HEK293 (cell line): ENCODE measurements around the gene SLC8A1.

Source experiments
- CTCF ChIA-PET: fragments of 350-600 bp; formaldehyde crosslinking; extraction: SDS; loops from one replicate; lab custom pipeline; 2021; ENCODE audit warnings: antibody characterized with exemption; lab: Yijun Ruan, JAX
- POLR2A ChIA-PET: fragments of 300-600 bp; formaldehyde crosslinking; extraction: SDS; loops from one replicate; lab custom pipeline; 2020; ENCODE audit warnings: antibody characterized with exemption, inconsistent platforms; lab: Yijun Ruan, JAX
- H3K27ac ChIP-seq: fragments of 200-500 bp; sonication (Bioruptor generic); 2 replicates; pipeline ENCODE4 v1.5.1; 2014; ENCODE audit warnings: low read depth, low read length, control low read depth, inconsistent platforms; ENCODE audit errors: extremely low read depth
- H3K36me3 ChIP-seq, 2 experiments: fragments of 200-500 bp in 1 of 2; sonication (Bioruptor generic) in 1 of 2; 1 replicate in 1 of 2; 2 replicates in 1 of 2; pipeline ENCODE4 v1.5.1; 2014 to 2017; ENCODE audit warnings: inconsistent platforms in 2 of 2, low read length in 2 of 2; ENCODE audit not compliant: control insufficient read depth in 2 of 2, insufficient read depth in 1 of 2
- H3K4me1 ChIP-seq: fragments of 200-500 bp; sonication (Bioruptor generic); 2 replicates; pipeline ENCODE4 v1.5.1; 2014; ENCODE audit warnings: mild to moderate bottlenecking, low read length, inconsistent platforms; ENCODE audit not compliant: control insufficient read depth, insufficient read depth
- H3K4me3 ChIP-seq: 2 replicates; pipeline ENCODE4 v1.5.1; 2011; ENCODE audit warnings: low read depth, mild to moderate bottlenecking, control low read depth, low read length, moderate library complexity
- H3K9me3 ChIP-seq: fragments of 200-500 bp; sonication (Bioruptor generic); 2 replicates; pipeline ENCODE4 v1.5.1; 2014; ENCODE audit warnings: low read depth, low read length, inconsistent platforms; ENCODE audit not compliant: control insufficient read depth, insufficient read depth
- EGR2 ChIP-seq: fragments of 450-650 bp; formaldehyde crosslinking; IDR thresholded peaks from 2 replicates; pipeline ENCODE4 v1.5.1; 2016; ENCODE audit warnings: low read depth, missing biosample characterization, missing genetic modification characterization
- FEZF1 ChIP-seq: fragments of 450-650 bp; formaldehyde crosslinking; IDR thresholded peaks from 2 replicates; pipeline ENCODE4 v1.5.1; 2016; ENCODE audit warnings: missing biosample characterization, missing genetic modification characterization
- GFI1B ChIP-seq: fragments of 450-650 bp; formaldehyde crosslinking; IDR thresholded peaks from 2 replicates; pipeline ENCODE4 v1.5.1; 2016; ENCODE audit warnings: missing biosample characterization, missing genetic modification characterization
- KLF9 ChIP-seq: fragments of 450-650 bp; formaldehyde crosslinking; IDR thresholded peaks from 2 replicates; pipeline ENCODE4 v1.5.1; 2016; ENCODE audit warnings: missing biosample characterization, missing genetic modification characterization, low read depth
- PRDM6 ChIP-seq: fragments of 450-650 bp; formaldehyde crosslinking; IDR thresholded peaks from 2 replicates; pipeline ENCODE4 v1.5.1; 2017; ENCODE audit warnings: missing biosample characterization, missing genetic modification characterization
- SCRT1 ChIP-seq: fragments of 450-650 bp; formaldehyde crosslinking; IDR thresholded peaks from 2 replicates; pipeline ENCODE4 v1.5.1; 2016; ENCODE audit warnings: missing biosample characterization, missing genetic modification characterization, borderline replicate concordance
- SP2 ChIP-seq: fragments of 450-650 bp; formaldehyde crosslinking; IDR thresholded peaks from 2 replicates; pipeline ENCODE4 v1.5.1; 2016; ENCODE audit warnings: missing biosample characterization, missing genetic modification characterization
- ZBTB11 ChIP-seq: fragments of 450-650 bp; formaldehyde crosslinking; conservative IDR thresholded peaks from 2 replicates; pipeline ENCODE4 v1.5.1; 2016; ENCODE audit warnings: low read depth, missing biosample characterization, missing genetic modification characterization
- ZBTB48 ChIP-seq: fragments of 450-650 bp; formaldehyde crosslinking; IDR thresholded peaks from 2 replicates; pipeline ENCODE4 v1.5.1; 2016; ENCODE audit warnings: missing biosample characterization, missing genetic modification characterization
- ZFP37 ChIP-seq: fragments of 450-650 bp; formaldehyde crosslinking; IDR thresholded peaks from 2 replicates; pipeline ENCODE4 v1.5.1; 2016; ENCODE audit warnings: missing biosample characterization, missing genetic modification characterization
- ZNF138 ChIP-seq: fragments of 450-650 bp; formaldehyde crosslinking; IDR thresholded peaks from 2 replicates; pipeline ENCODE4 v1.5.1; 2016; ENCODE audit warnings: missing biosample characterization, missing genetic modification characterization, borderline replicate concordance
- ZNF18 ChIP-seq: fragments of 450-650 bp; formaldehyde crosslinking; IDR thresholded peaks from 2 replicates; pipeline ENCODE4 v1.5.1; 2016; ENCODE audit warnings: missing biosample characterization, missing genetic modification characterization
- ZNF221 ChIP-seq: fragments of 450-650 bp; formaldehyde crosslinking; IDR thresholded peaks from 2 replicates; pipeline ENCODE4 v1.5.1; 2017; ENCODE audit warnings: missing biosample characterization, missing genetic modification characterization, borderline replicate concordance
- ZNF24 ChIP-seq: fragments of 450-650 bp; formaldehyde crosslinking; IDR thresholded peaks from 2 replicates; pipeline ENCODE4 v1.5.1; 2016; ENCODE audit warnings: missing biosample characterization, missing genetic modification characterization
- ZNF324 ChIP-seq: fragments of 450-650 bp; formaldehyde crosslinking; IDR thresholded peaks from 2 replicates; pipeline ENCODE4 v1.5.1; 2016; ENCODE audit warnings: missing biosample characterization, missing genetic modification characterization
- ZNF350 ChIP-seq: fragments of 450-650 bp; formaldehyde crosslinking; IDR thresholded peaks from 2 replicates; pipeline ENCODE4 v1.5.0; 2017; ENCODE audit warnings: missing biosample characterization, mild to moderate bottlenecking, missing genetic modification characterization
- ZNF354C ChIP-seq: fragments of 450-650 bp; formaldehyde crosslinking; IDR thresholded peaks from 2 replicates; pipeline ENCODE4 v1.5.1; 2016; ENCODE audit warnings: missing biosample characterization, missing genetic modification characterization, low read depth, borderline replicate concordance
- ZNF423 ChIP-seq: fragments of 450-650 bp; formaldehyde crosslinking; IDR thresholded peaks from 2 replicates; pipeline ENCODE4 v1.5.1; 2016; ENCODE audit warnings: missing biosample characterization, missing genetic modification characterization
- ZNF529 ChIP-seq: fragments of 450-650 bp; formaldehyde crosslinking; IDR thresholded peaks from 2 replicates; pipeline ENCODE4 v1.5.1; 2017; ENCODE audit warnings: missing genetic modification characterization, missing biosample characterization; ENCODE audit not compliant: insufficient replicate concordance
- ZNF621 ChIP-seq: fragments of 450-650 bp; formaldehyde crosslinking; IDR thresholded peaks from 2 replicates; pipeline ENCODE4 v1.5.1; 2017; ENCODE audit warnings: missing biosample characterization, missing genetic modification characterization
- ZNF624 ChIP-seq: fragments of 450-650 bp; formaldehyde crosslinking; IDR thresholded peaks from 2 replicates; pipeline ENCODE4 v1.5.1; 2017; ENCODE audit warnings: missing biosample characterization, missing genetic modification characterization
- ZNF626 ChIP-seq: fragments of 450-650 bp; sonication (Bioruptor Pico); formaldehyde crosslinking; IDR thresholded peaks from 2 replicates; pipeline ENCODE4 v1.5.1; 2018; ENCODE audit warnings: missing biosample characterization, missing genetic modification characterization, inconsistent platforms
- ZNF660 ChIP-seq: fragments of 450-650 bp; IDR thresholded peaks from 2 replicates; pipeline ENCODE4 v1.5.1; 2018; ENCODE audit warnings: missing biosample characterization, mild to moderate bottlenecking, missing genetic modification characterization
- ZNF843 ChIP-seq: fragments of 450-650 bp; formaldehyde crosslinking; IDR thresholded peaks from 2 replicates; pipeline ENCODE4 v1.5.1; 2016; ENCODE audit warnings: missing biosample characterization, missing genetic modification characterization

Gene SLC8A1

GRCh38 chr2:40164736-40165508 is 287.0 kb downstream of the SLC8A1 start:
- no peak for TF ChIP-seq ZNF843 (tag by site-specific recombination)
- no peak for TF ChIP-seq ZNF138 (tag by site-specific recombination)
- TF ChIP-seq ZNF18 (tag by site-specific recombination): no peak
- TF ChIP-seq SP2: no peak
- TF ChIP-seq ZNF221 (tag by site-specific recombination): no peak
- no peak for TF ChIP-seq GFI1B (tag by site-specific recombination)
- TF ChIP-seq, all 188 proteins: peak for 0
- ChIA-PET CTCF (no interaction called here), POLR2A (no interaction called here)
- no peak overlapping the region for H3K4me3 ChIP-seq
- H3K27ac ChIP-seq: no peak overlapping the region
- no peaks in the 10 kb centered on the region for H3K4me1 ChIP-seq
- H3K36me3 ChIP-seq: no peaks in the 10 kb centered on the region
- no peaks in the 10 kb centered on the region for H3K9me3 ChIP-seq

- Histone ChIP-seq H3K4me1 (no peaks in the 10 kb centered on the region), H3K36me3 (no peaks in the 10 kb centered on the region), H3K4me3 (no peak overlapping the region), H3K9me3 (no peaks in the 10 kb centered on the region), H3K27ac (no peak overlapping the region)
- CTCF ChIA-PET: interaction anchor here (0.5 kb wide), 1 partner anchor 147 kb away, joined by 4 read pairs; no protein-coding TSS in a partner anchor
- TF ChIP-seq ZBTB11 (no peak), ZNF423 (tag by site-specific recombination) (no peak), ZNF324 (tag by site-specific recombination) (no peak), SCRT1 (tag by site-specific recombination) (no peak), ZNF621 (no peak), ZBTB48 (tag by site-specific recombination) (no peak), ZNF350 (tag by site-specific recombination) (no peak), ZNF529 (tag by site-specific recombination) (no peak), ZNF24 (no peak), FEZF1 (tag by site-specific recombination) (no peak)
- POLR2A ChIA-PET: no interaction called here
These were observed 289.9 kb downstream of the SLC8A1 start for GRCh38 chr2:40161986-40162385.

GRCh38 chr2:40160751-40161218 is 291.1 kb downstream of the SLC8A1 start:
- no peaks in the 10 kb centered on the region for H3K9me3 ChIP-seq
- CTCF ChIA-PET: no interaction called here
- POLR2A ChIA-PET: no interaction called here
- TF ChIP-seq KLF9 (tag by site-specific recombination) (no peak), ZNF660 (no peak), ZNF354C (tag by site-specific recombination) (no peak), EGR2 (no peak), ZNF626 (tag by site-specific recombination) (no peak), ZNF624 (tag by site-specific recombination) (no peak), ZNF843 (tag by site-specific recombination) (no peak), PRDM6 (tag by site-specific recombination) (no peak), ZFP37 (tag by site-specific recombination) (no peak), GFI1B (tag by site-specific recombination) (no peak)
- no peak overlapping the region for H3K4me3 ChIP-seq
- H3K4me1 ChIP-seq: no peaks in the 10 kb centered on the region
- H3K27ac ChIP-seq: no peak overlapping the region
- H3K36me3 ChIP-seq: no peaks in the 10 kb centered on the region
